Mesothelial cell of epicardium (in vitro differentiated cells): Measurements from ENCODE around the gene SAPCD2. TPM values are rescaled to one million over a fixed set of nuclear protein-coding genes. Genes with fewer than 3 reads are reported as not detected.

Source experiments
- DNase-seq, 2 experiments: peaks; one replicate each; pipeline ENCODE4 v3.0.0; 2021; ENCODE audit warnings: low spot score in 2 of 2; ENCODE audit not compliant: unreplicated experiment in 2 of 2
- H3K27ac Mint-ChIP-seq: 2 replicates; pipeline ENCODE4 v1.8.0; 2021; ENCODE audit warnings: mixed read lengths
- H3K27me3 Mint-ChIP-seq: 2 replicates; pipeline ENCODE4 v1.8.0; 2021; ENCODE audit warnings: low read depth, mixed read lengths
- H3K36me3 Mint-ChIP-seq: 2 replicates; pipeline ENCODE4 v1.8.0; 2021; ENCODE audit warnings: mixed read lengths
- H3K4me1 Mint-ChIP-seq: 2 replicates; pipeline ENCODE4 v1.8.0; 2021; ENCODE audit warnings: mixed read lengths
- H3K4me3 Mint-ChIP-seq: 2 replicates; pipeline ENCODE4 v1.8.0; 2021; ENCODE audit warnings: mild to moderate bottlenecking, moderate library complexity, mixed read lengths
- H3K9me3 Mint-ChIP-seq: 2 replicates; pipeline ENCODE4 v1.8.0; 2021; ENCODE audit warnings: mixed read lengths
- CTCF ChIP-seq: fragments of 200-600 bp; sonication (generic); IDR thresholded peaks from one replicate; pipeline ENCODE4 v1.5.0; 2021; ENCODE audit warnings: antibody characterized with exemption; ENCODE audit not compliant: unreplicated experiment
- total RNA-seq: library from RNA; stranded (reverse); gene quantifications from 3 replicates; pipeline ENCODE4 v1.2.1, GENCODE V29; 2021

Gene SAPCD2
- total RNA-seq, 1 donor from 2014 or later = 5.9 TPM

GRCh38 chr9:137111788-137112563 is 41.6 kb upstream of the SAPCD2 start:
- no peak for DNase-seq
- no peak overlapping the region for H3K4me3 Mint-ChIP-seq
- H3K9me3 Mint-ChIP-seq = no peaks in the 10 kb centered on the region
- no peak overlapping the region for H3K27ac Mint-ChIP-seq
- peaks cover 9% of the 10 kb centered on the region for H3K4me1 Mint-ChIP-seq
- no peak for TF ChIP-seq CTCF
- no peaks in the 10 kb centered on the region for H3K27me3 Mint-ChIP-seq
- H3K36me3 Mint-ChIP-seq = peaks cover 3% of the 10 kb centered on the region

- Mint-ChIP-seq H3K9me3 (no peaks in the 10 kb centered on the region), H3K27ac (no peak overlapping the region), H3K27me3 (no peaks in the 10 kb centered on the region), H3K4me3 (no peak overlapping the region), H3K36me3 (peaks cover 3% of the 10 kb centered on the region), H3K4me1 (peaks cover under 1% of the 10 kb centered on the region)
- no peak for DNase-seq
- no peak for TF ChIP-seq CTCF
Measured at GRCh38 chr9:137110911-137111787, 40.8 kb upstream of the SAPCD2 start.

GRCh38 chr9:137110147-137110910 is 40.0 kb upstream of the SAPCD2 start:
- Mint-ChIP-seq H3K4me1 (no peaks in the 10 kb centered on the region), H3K36me3 (peaks cover 8% of the 10 kb centered on the region), H3K9me3 (no peaks in the 10 kb centered on the region), H3K27ac (no peak overlapping the region), H3K4me3 (no peak overlapping the region), H3K27me3 (no peaks in the 10 kb centered on the region)
- TF ChIP-seq CTCF = no peak
- DNase-seq = no peak

GRCh38 chr9:137109250-137110146 is 39.1 kb upstream of the SAPCD2 start:
- no peaks in the 10 kb centered on the region for H3K4me1 Mint-ChIP-seq
- H3K4me3 Mint-ChIP-seq = no peak overlapping the region
- no peak overlapping the region for H3K27ac Mint-ChIP-seq
- H3K9me3 Mint-ChIP-seq = no peaks in the 10 kb centered on the region
- H3K36me3 Mint-ChIP-seq = peaks cover 11% of the 10 kb centered on the region
- no peak for TF ChIP-seq CTCF
- no peaks in the 10 kb centered on the region for H3K27me3 Mint-ChIP-seq
- DNase-seq = no peak
